ENCODE results near the gene RSPH6A. TPM values are rescaled to one million over a fixed set of nuclear protein-coding genes. Genes with fewer than 3 reads are reported as not detected.

Gene RSPH6A
- total RNA-seq, 1 experiment from 2014 or later, result 0.39 TPM

DNA sequence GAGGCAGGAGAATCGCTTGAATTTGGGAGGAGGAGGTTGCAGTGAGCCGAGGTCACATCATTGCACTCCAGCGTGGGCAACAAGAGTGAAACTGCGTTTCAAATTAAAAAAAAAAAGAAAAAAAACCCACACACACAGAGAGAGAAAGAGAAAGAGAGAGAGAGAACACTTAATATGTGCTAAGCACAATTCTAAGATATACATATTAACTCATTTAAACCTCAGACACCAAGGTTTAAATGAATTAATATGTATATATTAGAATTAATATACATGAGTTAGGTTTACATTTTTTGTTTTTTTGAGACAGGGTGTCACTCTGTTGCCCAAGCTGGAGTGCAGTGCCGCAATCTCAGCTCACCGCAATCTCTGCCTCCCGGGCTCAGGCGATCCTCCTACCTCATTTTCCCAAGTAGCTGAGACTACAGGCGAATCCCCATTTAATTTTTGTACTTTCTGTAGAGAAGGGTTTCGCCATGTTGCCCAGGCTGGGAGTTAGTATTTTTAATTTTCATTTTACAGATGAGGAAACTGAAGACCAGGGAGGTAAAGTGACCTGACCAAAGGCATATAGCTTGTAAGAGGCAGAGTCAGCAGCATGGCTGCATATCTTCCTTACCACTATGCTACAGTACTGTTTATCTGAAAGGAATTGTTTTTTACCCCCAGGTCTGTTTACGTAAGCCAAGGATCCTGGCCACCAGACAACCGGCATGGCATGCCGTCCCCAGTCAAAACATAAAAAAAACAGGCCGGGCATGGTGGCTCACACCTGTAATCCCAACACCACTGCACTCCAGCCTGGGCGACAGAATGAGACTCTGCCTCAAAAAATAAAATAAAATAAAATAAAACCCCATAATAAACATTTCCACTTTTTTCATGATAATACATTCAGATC is 45.5 kb upstream of the RSPH6A start:
- Mint-ChIP-seq H3K4me1 (peaks cover 18% of the 10 kb centered on the region), H3K9me3 (no peaks in the 10 kb centered on the region), H3K27ac (no peak overlapping the region), H3K36me3 (peaks cover 14% of the 10 kb centered on the region), H3K27me3 (ENCODE audit: low read depth) (no peaks in the 10 kb centered on the region), H3K4me3 (peak overlapping the region; percentile 89)
- ChIA-PET CTCF (interaction anchor here (4.9 kb wide), 1 partner anchor 44 kb away, joined by 86 read pairs; no protein-coding TSS in a partner anchor), POLR2A (no interaction called here)
- DNase-seq (ENCODE audit: low spot score) (no peak), ATAC-seq (no peak)
- TF ChIP-seq ZNF263 (CRISPR knock-in tag; IDR thresholded peaks at IDR 0.05; ENCODE audit: low read depth) (no peak), ZNF512 (CRISPR knock-in tag; IDR thresholded peaks at IDR 0.05; ENCODE audit: borderline replicate concordance) (no peak), TEAD4 (CRISPR knock-in tag; IDR thresholded peaks at IDR 0.05) (no peak), ZNF232 (CRISPR knock-in tag; IDR thresholded peaks at IDR 0.05) (no peak), GTF2I (CRISPR knock-in tag; conservative IDR thresholded peaks at IDR 0.05) (no peak), NFE2L1 (CRISPR knock-in tag; IDR thresholded peaks at IDR 0.05) (no peak), PRRX2 (CRISPR knock-in tag; IDR thresholded peaks at IDR 0.05) (no peak), IRF1 (CRISPR knock-in tag; IDR thresholded peaks at IDR 0.05) (no peak), OVOL2 (CRISPR knock-in tag; IDR thresholded peaks at IDR 0.05; ENCODE audit: borderline replicate concordance) (no peak), NFYB (CRISPR knock-in tag; conservative IDR thresholded peaks at IDR 0.05; ENCODE audit: low read depth) (no peak), RELA (CRISPR knock-in tag; IDR thresholded peaks at IDR 0.05; ENCODE audit: borderline replicate concordance) (no peak), CDX4 (CRISPR knock-in tag; IDR thresholded peaks at IDR 0.05; ENCODE audit: borderline replicate concordance) (no peak)
- TF ChIP-seq, protein P1, sequence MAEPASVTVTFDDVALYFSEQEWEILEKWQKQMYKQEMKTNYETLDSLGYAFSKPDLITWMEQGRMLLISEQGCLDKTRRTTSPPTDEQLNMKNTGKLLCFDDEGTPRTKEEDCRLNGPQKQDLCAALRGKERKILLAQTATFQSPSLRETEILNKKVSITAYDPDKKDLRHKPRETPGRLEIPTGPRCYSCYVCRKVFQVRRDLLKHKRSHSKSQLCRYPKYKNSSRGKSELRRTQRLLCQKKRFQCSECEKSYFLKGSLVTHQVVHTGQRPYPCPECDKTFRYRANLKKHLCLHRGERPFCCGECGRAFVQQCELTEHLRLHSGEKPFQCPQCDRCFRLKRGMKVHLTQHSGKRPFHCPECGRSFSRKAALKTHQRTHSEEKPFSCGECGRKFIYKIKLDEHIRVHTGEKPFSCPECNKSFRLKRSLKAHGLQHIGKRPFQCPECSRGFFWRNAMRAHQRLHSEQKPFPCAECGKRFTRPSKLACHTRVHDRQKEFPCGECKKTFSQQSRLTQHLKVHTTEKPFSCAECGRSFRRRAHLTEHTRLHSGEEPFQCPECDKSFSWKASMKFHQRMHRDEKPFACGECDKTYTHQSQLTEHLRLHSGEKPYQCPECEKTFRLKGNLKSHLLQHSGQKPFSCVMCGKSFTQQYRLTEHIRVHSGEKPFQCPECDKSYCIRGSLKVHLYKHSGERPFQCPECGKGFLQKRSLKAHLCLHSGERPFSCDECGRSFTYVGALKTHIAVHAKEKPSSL (CRISPR knock-in tag; conservative IDR thresholded peaks at IDR 0.05), result no peak
- TF ChIP-seq, protein P2, sequence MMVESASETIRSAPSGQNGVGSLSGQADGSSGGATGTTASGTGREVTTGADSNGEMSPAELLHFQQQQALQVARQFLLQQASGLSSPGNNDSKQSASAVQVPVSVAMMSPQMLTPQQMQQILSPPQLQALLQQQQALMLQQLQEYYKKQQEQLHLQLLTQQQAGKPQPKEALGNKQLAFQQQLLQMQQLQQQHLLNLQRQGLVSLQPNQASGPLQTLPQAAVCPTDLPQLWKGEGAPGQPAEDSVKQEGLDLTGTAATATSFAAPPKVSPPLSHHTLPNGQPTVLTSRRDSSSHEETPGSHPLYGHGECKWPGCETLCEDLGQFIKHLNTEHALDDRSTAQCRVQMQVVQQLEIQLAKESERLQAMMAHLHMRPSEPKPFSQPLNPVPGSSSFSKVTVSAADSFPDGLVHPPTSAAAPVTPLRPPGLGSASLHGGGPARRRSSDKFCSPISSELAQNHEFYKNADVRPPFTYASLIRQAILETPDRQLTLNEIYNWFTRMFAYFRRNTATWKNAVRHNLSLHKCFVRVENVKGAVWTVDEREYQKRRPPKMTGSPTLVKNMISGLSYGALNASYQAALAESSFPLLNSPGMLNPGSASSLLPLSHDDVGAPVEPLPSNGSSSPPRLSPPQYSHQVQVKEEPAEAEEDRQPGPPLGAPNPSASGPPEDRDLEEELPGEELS (CRISPR knock-in tag; IDR thresholded peaks at IDR 0.05), result no peak

DNA sequence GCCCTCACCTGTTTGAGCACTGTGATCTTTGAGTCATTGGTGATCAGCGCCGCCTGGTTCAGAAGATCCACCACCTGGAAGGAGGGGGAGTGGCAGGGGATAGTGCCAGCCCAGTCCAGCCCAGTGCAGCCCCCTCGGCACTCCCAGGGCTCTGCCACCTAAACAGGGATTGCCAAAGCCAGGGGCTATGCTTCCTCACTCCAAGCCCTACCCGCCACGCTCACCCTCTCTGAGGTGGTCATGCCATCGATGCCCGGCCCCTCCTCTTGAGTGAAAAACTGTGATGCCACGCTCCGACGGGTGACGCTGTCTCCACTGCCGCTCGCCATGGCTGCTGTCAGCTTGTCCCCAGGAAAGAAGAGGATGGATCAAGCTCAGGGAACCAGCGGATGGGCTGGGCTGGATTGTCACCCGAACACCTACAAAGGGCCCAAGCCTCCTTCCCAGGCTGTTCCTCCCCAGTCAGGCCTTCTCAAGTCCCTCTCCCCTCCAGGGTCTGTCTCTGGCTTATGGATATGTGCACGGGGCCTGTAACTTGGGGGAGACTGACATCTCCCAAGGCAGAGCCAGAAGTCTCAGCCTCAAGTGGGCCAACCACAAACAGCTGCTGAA is 39.2 kb upstream of the RSPH6A start:
- ATAC-seq (no peak), DNase-seq (ENCODE audit: low spot score) (no peak)
- H3K27me3 Mint-ChIP-seq (ENCODE audit: low read depth), result no peaks in the 10 kb centered on the region
- H3K27ac Mint-ChIP-seq, result no peak overlapping the region
- no peaks in the 10 kb centered on the region for H3K4me1 Mint-ChIP-seq
- H3K4me3 Mint-ChIP-seq, result no peak overlapping the region
- H3K36me3 Mint-ChIP-seq, result peaks cover 45% of the 10 kb centered on the region
- ChIA-PET POLR2A (no interaction called here), CTCF (interaction anchor here (1.2 to 6.2 kb wide), 3 partner anchors 10 to 55 kb away, joined by 3 to 29 read pairs (median 5); partner anchors contain the start of gene FOXA3)
- TF ChIP-seq MXD4 (CRISPR knock-in tag; IDR thresholded peaks at IDR 0.05; ENCODE audit: borderline replicate concordance) (no peak), PRRX2 (CRISPR knock-in tag; IDR thresholded peaks at IDR 0.05) (no peak), KAT7 (CRISPR knock-in tag; IDR thresholded peaks at IDR 0.05; ENCODE audit: borderline replicate concordance) (no peak)
- H3K9me3 Mint-ChIP-seq, result no peaks in the 10 kb centered on the region

Measured in WTC11 (cell line).